HG03097 (cell line): ENCODE measurements around the gene NTRK1.

ENCODE experiments used
- ATAC-seq: cut with Tn5 transposase; IDR thresholded peaks from one replicate; pipeline ENCODE4 v1.9.1; 2021; ENCODE audit not compliant: unreplicated experiment, low FRiP score

Gene NTRK1

DNA sequence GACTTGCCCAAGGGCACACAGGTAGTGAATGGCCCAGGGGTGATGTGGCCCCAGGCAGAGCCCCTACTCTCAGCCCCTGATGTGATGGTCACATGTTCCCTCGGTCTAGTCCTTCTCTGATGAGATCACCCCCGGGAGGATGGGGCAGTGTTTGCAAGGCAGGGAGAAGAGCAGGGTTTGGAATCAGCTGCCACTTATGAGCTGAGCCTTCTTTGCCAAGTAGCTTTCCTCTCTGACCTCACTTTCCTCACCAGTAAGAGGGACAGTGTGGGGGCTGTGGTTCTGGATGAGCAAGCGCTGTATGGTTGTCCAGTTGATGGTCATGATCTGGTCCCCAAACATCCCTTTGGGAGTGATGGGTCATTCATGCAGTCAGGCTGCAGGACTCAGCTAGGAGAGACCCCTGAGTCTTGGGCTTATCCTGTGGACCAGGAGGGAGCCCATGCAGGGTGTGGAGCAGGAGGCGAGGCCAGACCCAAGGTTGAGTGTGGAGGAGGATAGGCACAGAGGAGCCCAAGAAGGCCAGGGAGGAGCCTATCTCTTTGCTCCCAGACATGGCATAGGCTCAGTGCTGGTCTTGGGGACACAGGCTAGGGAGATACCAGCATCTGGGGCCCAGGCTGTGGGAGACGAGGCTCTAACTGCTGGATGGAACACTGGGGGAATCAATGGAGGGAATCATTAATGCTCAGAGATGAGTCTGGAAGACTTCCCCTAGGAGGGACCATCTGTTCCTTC is 16.9 kb downstream of the NTRK1 start:
- ATAC-seq = no peak

DNA sequence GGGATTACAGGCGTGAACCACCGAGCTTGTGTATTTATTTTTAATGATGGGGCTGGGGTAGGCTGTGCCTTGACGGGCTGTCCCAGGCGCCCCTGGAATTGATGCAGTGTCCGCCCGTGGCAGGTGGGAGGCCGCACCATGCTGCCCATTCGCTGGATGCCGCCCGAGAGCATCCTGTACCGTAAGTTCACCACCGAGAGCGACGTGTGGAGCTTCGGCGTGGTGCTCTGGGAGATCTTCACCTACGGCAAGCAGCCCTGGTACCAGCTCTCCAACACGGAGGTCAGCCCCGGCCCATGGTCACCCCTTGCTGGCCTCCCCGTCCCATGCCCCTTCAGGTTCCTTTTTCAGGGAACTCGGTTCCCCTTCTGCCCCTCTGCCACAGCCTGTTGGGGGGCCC is 19.2 kb downstream of the NTRK1 start:
- no peak for ATAC-seq

DNA sequence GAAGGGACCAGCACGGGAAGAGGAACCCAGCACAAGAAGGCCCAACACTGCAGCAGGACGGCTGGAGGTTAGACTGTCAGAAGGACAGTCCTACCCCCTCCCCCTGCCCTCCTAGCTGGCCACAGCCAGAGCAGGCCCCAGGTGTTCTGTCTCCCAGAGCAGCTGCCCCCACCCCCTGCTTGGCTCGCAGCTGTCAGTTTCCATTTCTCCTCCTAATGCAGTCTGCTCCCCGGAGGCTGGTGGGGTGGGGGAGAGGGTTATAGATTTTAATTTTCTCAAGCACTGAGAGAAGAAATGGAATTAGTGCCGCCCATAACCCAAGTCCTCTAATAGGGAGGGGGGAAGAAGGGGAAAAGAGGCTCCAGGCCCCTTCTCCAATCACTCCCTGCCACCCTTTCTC is 19.8 kb downstream of the NTRK1 start:
- no peak for ATAC-seq

DNA sequence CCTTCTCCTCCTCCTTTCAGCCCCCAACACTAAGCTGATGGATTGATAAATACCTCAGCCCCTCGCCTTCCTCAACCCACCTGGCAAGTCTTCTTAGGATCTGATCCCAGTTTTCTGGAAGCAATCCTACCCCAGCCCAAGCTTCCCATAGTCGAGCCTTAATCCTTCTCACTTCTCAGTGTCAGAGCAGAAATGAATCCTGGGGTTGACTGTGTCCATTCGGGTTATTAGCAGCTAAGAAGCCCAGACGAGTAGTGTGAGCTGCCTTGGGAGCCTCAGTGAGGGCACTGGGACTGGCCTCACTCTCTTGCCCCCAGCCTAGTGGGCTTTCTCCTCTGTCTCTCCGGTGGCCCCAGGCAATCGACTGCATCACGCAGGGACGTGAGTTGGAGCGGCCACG is 20.4 kb downstream of the NTRK1 start:
- ATAC-seq = no peak

DNA sequence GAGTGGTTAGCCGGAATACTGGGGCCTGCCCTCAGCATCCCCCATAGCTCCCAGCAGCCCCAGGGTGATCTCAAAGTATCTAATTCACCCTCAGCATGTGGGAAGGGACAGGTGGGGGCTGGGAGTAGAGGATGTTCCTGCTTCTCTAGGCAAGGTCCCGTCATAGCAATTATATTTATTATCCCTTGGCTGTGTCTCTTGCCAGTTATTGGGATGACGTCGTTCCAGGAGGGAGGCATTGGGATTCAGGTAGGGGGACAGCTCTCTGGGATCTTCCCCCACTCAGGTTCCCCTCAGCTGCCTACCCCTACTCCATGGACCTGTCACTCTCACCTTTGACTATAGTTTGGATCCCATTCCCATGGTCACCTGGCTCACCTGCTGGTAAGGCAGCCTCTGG is 21.0 kb downstream of the NTRK1 start:
- ATAC-seq = no peak

DNA sequence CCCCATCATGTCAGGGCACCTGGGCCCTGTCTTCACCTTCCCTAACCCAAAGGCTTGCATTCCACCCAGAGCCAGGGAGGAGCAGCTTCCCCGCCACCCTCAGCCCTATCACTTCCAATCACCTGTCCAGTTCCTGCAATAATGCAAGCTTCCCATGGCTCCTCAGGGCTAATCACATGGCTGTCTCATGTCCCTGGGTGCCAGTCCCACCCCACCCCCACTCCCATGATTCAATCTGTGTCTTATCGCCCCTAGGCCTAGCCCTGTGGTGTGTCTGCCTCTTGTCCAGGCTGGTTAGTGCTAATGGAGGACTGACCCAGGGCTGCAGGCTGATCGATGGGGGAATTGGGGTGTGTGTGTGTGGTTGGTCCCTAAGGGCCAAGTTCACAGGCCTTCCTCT is 21.9 kb downstream of the NTRK1 start:
- ATAC-seq = no peak

DNA sequence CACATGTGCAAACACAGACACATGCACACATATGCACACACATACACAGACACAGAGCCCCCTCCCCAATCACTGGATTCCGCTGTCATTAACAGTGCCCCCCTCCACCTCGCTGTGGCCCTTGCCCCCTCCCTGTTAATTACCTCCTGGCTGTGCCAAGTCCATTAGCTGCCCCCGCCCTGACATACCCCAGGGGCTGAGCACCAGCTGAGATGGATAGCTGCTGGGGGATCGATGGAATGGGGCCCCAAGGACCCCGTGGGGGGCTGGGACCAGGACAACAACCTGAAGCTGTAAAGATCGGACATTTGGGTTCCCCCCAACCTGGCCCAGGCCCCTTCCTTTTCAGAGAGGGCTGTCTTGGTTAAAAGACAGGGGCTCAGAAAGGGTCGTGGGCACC is 23.3 kb downstream of the NTRK1 start:
- no peak for ATAC-seq

DNA sequence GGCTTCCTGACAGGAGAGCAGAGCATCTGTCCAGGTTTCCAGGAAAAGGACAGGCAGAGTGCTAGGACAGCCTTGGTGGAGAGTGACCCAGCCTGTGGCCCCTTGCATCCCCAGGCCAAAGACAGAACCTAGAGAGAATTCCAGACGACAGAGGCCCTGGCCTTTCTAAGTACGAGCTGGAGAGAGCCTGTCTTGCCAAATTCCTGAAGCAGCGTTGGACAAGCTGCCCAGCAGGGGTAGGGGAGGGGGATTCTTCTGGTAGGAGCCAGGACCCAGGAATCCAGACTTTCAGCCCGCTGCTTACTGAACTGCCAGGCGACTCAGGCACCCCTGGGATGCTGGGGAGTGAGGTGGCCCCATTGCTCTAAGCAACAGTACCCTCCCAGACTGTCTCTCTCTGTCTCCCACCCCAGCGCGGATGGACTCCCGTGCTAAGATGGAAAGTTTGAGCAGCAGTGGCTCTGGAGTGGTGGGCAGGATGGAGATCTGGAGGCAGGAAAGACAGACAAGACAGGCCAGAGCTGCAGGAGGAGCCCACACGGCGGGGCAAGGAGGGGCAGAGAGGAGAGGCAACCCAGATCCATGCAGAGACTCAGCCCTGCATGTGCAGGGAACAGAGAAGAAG is 24.0 kb downstream of the NTRK1 start:
- ATAC-seq = no peak

DNA sequence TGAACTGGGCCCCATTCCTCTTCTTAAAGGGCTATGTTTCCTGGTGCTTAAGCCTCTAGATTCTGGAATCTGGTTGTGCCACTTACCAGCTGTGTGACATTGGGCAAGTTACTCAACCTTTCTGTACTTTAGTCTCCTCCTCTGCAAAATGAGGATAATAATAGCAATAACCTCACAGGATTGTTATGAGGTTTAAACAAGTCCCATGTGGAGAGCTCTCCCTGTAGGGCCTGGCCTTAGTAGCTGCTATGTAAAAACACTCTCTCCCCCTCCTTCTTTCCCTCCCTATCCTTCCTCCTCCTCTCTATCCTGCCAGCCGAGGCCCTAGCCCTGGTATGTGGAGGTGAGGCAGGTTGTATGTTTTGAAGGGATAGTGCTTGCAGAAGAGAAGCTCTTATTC is 24.6 kb downstream of the NTRK1 start:
- ATAC-seq = no peak

DNA sequence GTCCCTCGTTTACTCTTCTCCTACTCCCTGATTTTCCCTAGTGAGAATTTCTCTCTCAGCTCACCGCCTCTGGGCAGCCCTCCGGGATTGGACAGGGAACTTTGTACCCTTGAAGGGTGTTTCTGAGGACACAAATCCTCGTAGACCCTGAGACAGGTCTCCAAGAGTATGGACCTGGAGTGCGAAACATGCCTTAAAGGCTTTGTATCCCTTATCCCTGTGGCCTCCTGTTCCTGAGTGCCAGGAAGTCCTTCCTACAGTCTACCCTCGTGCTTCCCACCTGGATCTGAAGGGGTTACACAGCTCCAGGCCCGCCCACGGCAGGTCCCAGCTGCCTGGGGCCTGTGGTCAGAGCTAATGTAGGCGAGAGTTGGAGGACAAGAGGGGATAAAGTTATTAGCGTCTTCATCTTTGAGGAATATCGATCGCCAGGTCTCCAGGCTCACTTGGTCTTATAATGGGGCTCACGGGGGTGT is 25.3 kb downstream of the NTRK1 start:
- no peak for ATAC-seq

DNA sequence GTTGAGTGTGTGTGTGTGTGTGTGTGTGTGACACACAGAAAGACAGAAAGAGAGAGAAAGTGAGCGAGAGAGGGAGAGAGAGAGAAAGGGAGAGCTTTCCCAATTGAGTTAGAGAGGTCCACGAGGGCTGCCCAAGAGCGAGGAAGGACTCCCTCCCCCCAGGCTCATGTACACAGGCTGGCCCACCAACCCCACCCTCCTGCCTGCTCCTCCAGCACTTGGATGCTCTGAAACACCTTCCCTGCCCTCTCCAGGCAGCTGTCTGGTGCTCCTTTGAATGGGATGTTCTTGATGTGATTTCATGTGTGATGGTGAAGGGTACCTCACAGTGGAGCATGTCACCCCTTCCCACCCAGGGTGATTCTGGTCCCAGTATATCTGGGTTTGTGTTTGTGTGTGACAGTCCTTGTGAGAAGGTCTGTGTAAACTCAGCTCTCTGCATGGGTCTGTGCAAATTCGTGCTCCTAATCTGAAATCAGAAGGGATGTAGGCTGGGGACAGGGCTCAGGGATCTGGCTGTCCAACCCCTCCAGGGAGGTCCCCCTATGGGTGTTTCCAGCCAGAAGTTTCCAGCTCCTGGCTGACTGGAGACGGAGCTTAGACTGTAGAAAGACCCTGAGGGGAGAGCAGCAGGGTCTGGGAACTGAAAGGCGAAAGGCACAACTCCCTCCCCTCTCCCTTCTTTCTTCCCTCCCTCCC is 26.1 kb downstream of the NTRK1 start:
- no peak for ATAC-seq

DNA sequence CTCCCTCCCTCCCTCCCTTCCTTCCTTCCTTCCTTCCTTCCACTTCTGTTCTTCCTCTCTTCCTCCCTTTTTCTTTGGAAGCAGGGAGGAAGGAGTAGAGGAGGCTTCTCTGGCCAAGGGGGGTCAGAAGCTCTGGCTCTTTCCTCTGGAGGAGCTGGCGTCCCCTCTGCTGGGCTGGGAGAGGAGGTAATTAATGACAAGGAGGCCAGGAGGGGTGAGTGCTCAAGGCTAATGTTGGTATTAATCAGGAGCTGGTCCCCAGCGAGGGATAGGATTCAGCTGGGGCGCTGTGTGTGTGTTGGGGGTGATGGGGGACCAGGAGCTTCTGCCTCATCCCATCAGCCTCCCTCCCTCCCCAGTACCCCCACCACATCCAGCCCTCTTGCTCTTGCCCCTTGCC is 26.7 kb downstream of the NTRK1 start:
- ATAC-seq = no peak

DNA sequence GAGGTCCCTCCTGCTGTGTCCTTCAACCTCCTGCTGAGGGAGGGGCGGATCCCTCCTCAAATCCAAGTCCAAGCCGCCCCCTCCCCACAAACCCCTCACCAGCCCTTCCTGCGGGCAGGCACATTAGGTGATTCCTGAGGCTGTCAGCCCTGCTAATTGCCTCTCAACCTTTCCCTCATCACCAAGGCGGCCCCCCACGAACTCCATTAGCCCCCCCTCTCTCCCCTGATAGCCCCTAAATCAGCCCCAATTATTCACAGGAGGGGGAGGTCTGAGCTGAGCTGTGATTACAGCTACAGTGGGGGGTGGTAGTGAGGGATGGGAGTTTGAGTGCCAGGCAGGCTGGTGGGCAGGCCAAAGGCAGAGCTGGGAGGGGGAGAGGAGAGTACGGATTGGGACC is 27.1 kb downstream of the NTRK1 start:
- no peak for ATAC-seq

DNA sequence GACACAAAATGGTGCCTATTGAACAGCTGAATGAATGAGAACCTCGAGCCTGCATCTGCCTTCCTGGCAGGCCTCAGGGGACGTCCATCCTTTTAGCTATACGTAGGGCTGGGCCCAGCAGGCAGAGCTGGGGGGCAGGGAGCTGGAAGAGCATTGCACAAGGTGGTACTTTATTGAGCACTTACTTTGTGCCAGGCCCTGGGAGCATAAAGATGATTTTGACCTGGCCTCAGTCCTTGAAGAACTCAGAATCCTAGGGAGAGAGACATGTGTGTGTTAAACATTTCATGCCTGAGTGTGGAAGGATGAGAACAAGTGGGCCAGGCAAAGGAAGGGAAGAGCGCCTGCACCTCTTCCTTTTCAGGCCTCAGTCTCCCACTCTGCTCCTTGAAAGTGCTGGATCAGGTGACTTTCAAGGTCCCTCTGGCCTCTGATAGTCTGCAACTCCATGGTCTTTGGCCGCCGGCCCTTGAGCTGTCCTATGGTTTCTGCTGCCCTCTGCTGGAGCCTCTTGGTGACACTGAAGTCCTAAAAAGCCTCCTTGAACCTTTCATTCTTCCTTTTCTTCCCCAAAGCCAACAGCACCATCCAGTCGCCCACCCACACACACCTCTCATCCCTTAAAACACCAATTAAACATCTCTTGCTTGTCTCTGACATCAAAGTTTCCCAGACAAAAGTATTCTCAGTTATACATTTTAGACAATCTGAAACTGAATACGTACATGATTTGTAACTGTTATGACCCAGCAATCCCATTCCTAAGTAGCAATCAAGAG is 29.3 kb downstream of the NTRK1 start:
- no peak for ATAC-seq

DNA sequence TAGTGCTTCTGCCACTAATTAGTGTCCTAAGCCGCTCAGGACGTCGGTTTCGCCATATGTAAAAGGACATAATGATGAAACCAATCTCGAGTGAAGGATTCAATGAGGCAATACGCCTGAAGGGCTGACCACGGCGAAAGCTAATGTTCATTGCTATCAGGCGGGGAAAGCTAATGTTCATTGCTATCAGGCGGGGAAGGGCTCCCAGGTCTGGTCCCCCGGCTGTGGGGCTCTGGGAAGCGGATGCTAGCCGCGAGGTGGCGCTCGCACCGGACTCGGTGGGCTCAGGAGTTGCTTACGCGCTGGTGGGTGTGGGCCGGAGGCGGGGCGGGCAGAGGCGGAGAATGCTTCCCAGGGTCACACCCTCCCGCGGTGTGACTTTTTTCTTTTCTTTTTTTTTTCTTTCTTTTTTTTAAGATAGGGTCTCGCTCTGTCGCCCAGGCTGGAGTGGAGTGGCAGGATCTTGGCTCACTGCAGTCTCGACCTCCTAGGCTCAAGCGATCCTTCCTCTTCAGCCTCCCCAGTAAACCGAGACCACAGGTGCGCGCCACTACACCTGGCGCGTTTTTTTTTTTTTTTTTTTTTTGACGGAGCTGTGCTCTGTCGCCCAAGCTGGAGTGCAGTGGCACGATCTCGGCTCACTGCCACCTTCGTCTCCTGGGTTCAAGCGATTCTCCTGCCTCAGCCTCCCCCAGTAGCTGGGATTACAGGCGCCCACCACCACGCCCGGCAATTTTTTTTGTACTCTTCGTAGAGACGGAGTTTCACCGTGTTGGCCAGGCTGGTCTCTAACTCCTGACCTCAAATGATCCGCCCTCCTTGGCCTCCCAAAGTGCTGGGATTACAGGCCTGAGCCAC is 31.8 kb downstream of the NTRK1 start:
- ATAC-seq = peak; percentile 62

DNA sequence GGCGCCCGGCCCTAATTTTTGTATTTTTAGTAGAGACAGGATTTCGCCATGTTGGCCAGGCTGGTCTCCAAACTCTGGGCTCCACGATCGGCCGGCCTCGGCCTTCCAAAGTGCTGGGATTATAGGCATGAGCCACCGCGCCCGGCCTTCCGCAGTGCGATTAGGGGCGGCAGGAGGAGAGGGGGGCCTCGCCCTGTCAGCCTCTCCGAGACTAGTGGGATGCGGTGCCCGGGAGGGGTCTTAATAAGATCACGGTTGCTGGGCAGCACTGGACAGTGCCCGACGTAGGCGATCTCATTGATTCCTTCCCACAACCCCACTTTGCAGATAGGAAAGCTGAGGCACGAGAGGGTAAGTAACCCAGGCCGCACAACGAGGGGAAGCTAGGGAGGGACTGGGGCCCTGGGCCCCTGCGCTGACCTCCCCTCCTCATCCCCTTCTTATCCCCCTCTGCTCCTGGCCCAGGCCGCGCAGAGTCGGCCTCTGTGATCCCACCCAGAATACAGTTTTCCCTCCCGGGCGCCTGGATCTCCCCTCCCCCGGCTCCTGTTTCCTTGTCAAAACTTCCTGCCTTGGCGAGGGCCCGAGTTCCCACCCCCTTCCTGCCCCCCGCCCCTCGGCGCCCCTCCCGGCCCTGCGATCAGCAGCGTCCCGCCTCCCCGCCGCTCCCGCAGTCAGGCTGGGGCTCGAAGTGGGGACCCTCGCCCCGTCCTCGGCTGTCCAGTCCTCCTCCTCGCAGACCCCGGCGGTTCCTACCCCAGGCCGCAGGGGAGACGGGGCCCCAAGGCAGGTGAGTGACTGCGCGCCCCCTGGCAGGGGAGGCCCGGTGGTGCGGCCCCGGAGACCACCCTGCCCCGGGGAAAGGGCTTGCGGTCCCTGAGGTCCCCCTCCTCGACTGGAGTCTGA is 32.6 kb downstream of the NTRK1 start, which contains the start of gene PEAR1:
Gene PEAR1, plus strand, starts transcription at position 671 of the 906 bp plus-strand sequence. CDS start 10,209 bp downstream, outside the sequence.
- no peak for ATAC-seq

DNA sequence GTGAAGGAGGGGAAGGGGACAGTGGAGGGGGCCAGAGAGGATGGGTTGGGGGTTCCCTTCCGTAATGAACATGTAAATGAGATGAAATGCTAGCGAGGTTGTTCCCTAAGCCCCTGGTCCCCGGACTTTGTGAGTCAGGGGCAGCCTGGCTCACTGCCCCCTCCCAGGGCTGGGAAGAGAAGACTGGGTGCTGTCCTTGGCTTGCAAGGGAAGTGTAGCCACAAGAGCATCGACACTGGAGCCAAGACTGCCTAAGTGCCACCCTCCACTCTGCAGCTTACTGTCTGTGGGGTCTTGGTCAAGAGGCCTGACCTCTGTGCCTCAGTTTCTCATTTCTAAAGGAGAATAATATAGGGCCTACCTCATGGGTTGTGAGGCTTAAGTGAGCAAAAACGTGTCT is 33.3 kb downstream of the NTRK1 start:
- no peak for ATAC-seq

DNA sequence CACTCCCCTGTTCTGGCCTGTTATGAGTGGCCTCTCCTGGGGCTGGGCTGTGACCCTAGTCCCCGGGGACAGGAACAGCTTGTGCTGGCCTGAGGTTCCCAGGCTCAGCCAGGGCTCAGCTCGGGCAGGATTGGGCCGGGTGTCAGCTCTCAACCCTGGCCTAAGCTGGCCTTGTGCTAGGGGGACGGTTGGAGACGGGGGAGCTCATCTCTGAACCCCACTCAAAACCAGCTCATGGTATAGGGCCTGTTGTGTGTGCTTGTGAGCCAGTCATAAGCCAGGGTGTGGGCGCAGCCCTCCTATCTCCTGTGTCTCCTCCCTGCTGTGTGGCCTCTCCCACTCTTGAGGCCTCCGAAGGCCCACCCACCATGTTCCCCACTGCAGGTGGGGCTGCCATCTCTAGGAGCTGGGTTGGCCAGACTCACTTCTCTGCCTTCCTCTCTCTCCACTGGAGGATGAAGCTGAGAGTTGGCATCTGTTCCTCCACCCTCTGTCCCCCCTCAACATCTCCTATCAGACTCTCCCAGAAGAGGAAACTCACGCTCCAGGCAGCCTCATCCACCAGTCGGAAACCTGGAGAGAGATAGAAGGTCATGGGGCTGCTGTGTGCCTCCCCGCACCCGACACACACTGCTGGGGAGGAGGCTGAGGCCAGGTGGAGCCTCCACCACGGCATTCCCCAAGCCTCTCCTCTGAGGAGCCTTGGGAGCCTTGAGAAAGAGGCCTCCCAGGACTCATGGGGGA is 34.2 kb downstream of the NTRK1 start:
- ATAC-seq = no peak
